ENCODE results near the gene INCENP. TPM values are rescaled to one million over a fixed set of nuclear protein-coding genes. Genes with fewer than 3 reads are reported as not detected.

The INCENP gene
- polyA plus RNA-seq, 1 donor from 2014 or later, result 5.9 TPM

- H3K9ac ChIP-seq (ENCODE audit: low read length), result no peak overlapping the region
- H3K4me2 ChIP-seq (ENCODE audit: low read length), result no peak overlapping the region
- H3F3A ChIP-seq (ENCODE audit: insufficient read depth, low read length, poor library complexity, severe bottlenecking), result no peaks in the 10 kb centered on the region
- H3K4me3 ChIP-seq (ENCODE audit: low read length), result no peak overlapping the region
- no peaks in the 10 kb centered on the region for H3K36me3 ChIP-seq (ENCODE audit: insufficient read depth, low read length)
- no peaks in the 10 kb centered on the region for H4K20me1 ChIP-seq (ENCODE audit: insufficient read depth)
- no peaks in the 10 kb centered on the region for H3K9me3 ChIP-seq (ENCODE audit: low read length)
- H2AFZ ChIP-seq (ENCODE audit: low read depth, low read length), result no peak overlapping the region
- H3K27me3 ChIP-seq (ENCODE audit: insufficient read depth, low read depth, low read length), result no peaks in the 10 kb centered on the region
- no peak for TF ChIP-seq POLR2AphosphoS5 (IDR thresholded peaks at IDR 0.05)
- TF ChIP-seq EP300 (conservative IDR thresholded peaks at IDR 0.05; ENCODE audit: poor library complexity, severe bottlenecking), result no peak
- TF ChIP-seq TAF1 (IDR thresholded peaks at IDR 0.05; ENCODE audit: low read depth), result no peak
- no peak for TF ChIP-seq SMC3 (conservative IDR thresholded peaks at IDR 0.05; ENCODE audit: poor library complexity)
- no peak for TF ChIP-seq REST (IDR thresholded peaks at IDR 0.05; ENCODE audit: borderline replicate concordance)
- TF ChIP-seq MXI1 (conservative IDR thresholded peaks at IDR 0.05; ENCODE audit: poor library complexity, severe bottlenecking), result no peak
- no peak for TF ChIP-seq EZH2 (IDR thresholded peaks at IDR 0.05; ENCODE audit: borderline replicate concordance, insufficient read depth, low read length, poor library complexity, severe bottlenecking)
- TF ChIP-seq RAD21 (conservative IDR thresholded peaks at IDR 0.05), result no peak
- no peak for TF ChIP-seq CTCF (IDR thresholded peaks at IDR 0.05; ENCODE audit: poor library complexity, severe bottlenecking)
- H3K27ac ChIP-seq (ENCODE audit: low read length), result no peak overlapping the region
- H3K79me2 ChIP-seq (replicated peaks; ENCODE audit: insufficient read depth, low read length), result no peaks in the 10 kb centered on the region
- H3K9me2 ChIP-seq (ENCODE audit: insufficient read depth, low read length), result no peaks in the 10 kb centered on the region
These were observed 21.6 kb downstream of the INCENP start for GRCh38 chr11:62145261-62145871.

- Histone ChIP-seq H3K27me3 (ENCODE audit: insufficient read depth, low read depth, low read length) (no peaks in the 10 kb centered on the region), H3K4me2 (ENCODE audit: low read length) (no peak overlapping the region), H3K36me3 (ENCODE audit: insufficient read depth, low read length) (no peaks in the 10 kb centered on the region), H3K4me3 (ENCODE audit: low read length) (no peak overlapping the region), H2AFZ (ENCODE audit: low read depth, low read length) (no peak overlapping the region), H3K9ac (ENCODE audit: low read length) (no peak overlapping the region), H3K9me3 (ENCODE audit: low read length) (no peaks in the 10 kb centered on the region), H3K9me2 (ENCODE audit: insufficient read depth, low read length) (no peaks in the 10 kb centered on the region), H3F3A (ENCODE audit: insufficient read depth, low read length, poor library complexity, severe bottlenecking) (no peaks in the 10 kb centered on the region), H4K20me1 (ENCODE audit: insufficient read depth) (no peaks in the 10 kb centered on the region), H3K27ac (ENCODE audit: low read length) (no peak overlapping the region), H3K79me2 (replicated peaks; ENCODE audit: insufficient read depth, low read length) (no peaks in the 10 kb centered on the region)
- TF ChIP-seq SMC3 (conservative IDR thresholded peaks at IDR 0.05; ENCODE audit: poor library complexity) (no peak), TAF1 (IDR thresholded peaks at IDR 0.05; ENCODE audit: low read depth) (no peak), REST (IDR thresholded peaks at IDR 0.05; ENCODE audit: borderline replicate concordance) (no peak), EZH2 (IDR thresholded peaks at IDR 0.05; ENCODE audit: borderline replicate concordance, insufficient read depth, low read length, poor library complexity, severe bottlenecking) (no peak), CTCF (IDR thresholded peaks at IDR 0.05; ENCODE audit: poor library complexity, severe bottlenecking) (no peak), POLR2AphosphoS5 (IDR thresholded peaks at IDR 0.05) (no peak), RAD21 (conservative IDR thresholded peaks at IDR 0.05) (no peak), EP300 (conservative IDR thresholded peaks at IDR 0.05; ENCODE audit: poor library complexity, severe bottlenecking) (no peak), MXI1 (conservative IDR thresholded peaks at IDR 0.05; ENCODE audit: poor library complexity, severe bottlenecking) (no peak)
These were observed 22.8 kb downstream of the INCENP start for GRCh38 chr11:62146476-62147200.
